BLaER1 (cell line): ENCODE data around the gene CFAP99.
"Not testable (repeated sequence)": the region's sequence is repeated elsewhere in the genome, so short reads cannot be mapped to it uniquely, and the experiment has no call there.

Source experiments
- H3K27ac ChIP-seq: shearing (Covaris generic); formaldehyde crosslinking; 2 replicates; pipeline ENCODE4 v1.8.1; 2022
- H3K27me3 ChIP-seq: shearing (Covaris generic); formaldehyde crosslinking; 2 replicates; pipeline ENCODE4 v1.8.1; 2022
- H3K36me3 ChIP-seq: shearing (Covaris generic); formaldehyde crosslinking; 2 replicates; pipeline ENCODE4 v1.8.1; 2022
- H3K4me1 ChIP-seq: shearing (Covaris generic); formaldehyde crosslinking; 2 replicates; pipeline ENCODE4 v1.8.1; 2022
- H3K4me2 ChIP-seq: shearing (Covaris generic); formaldehyde crosslinking; 2 replicates; pipeline ENCODE4 v1.8.1; 2022
- H3K4me3 ChIP-seq: shearing (Covaris generic); formaldehyde crosslinking; 2 replicates; pipeline ENCODE4 v1.8.1; 2022
- H3K9ac ChIP-seq: shearing (Covaris generic); formaldehyde crosslinking; 2 replicates; pipeline ENCODE4 v1.8.1; 2022
- H3K9me3 ChIP-seq: shearing (Covaris generic); formaldehyde crosslinking; 2 replicates; pipeline ENCODE4 v1.8.1; 2022
- H4K20me1 ChIP-seq: shearing (Covaris generic); formaldehyde crosslinking; 2 replicates; pipeline ENCODE4 v1.8.1; 2022
- Cebpa-rat ChIP-seq: shearing (Covaris generic); IDR thresholded peaks from 2 replicates; pipeline ENCODE4 v1.8.1; 2022

CFAP99 gene

DNA sequence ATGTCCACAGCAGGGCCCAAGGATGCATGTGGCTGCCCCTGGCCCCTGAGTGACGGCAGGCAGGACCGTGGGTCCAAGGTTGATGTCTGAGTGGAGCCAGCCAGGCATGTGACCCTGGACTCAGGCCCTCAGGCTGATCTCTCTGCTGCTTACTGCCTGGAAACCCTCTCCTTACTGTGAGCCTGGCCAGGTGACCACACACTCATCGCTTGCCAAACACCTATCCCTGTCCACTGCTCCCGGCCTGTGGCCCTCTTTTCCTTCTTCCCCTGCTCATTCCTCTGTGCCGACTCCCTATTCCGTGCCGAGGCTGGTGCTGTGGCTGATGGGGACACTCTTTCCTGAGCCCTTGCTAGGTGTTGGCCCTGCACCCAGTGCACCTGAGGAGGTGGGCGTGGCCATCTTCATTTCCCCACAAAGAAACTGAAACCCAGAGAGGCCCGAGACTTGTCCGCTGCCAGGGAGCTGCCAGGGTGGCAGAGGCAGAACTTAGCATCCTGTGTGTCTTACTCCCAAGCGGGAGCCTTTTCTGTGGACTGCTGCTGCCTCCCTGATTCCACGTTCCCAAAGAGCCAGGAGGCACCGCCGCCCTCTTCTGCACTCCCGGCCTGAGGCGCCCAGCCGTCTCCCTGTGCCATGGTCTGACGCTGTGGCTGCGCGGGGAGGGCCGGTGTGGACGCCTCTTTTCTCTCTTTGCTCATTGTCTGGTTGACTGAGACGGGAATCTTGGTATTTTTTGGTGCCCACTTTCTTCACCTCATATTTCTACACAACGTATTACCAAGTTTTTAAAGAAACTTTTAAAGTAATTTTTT, 38.9 kb downstream of the CFAP99 start:
- H3K9me3 ChIP-seq = no peaks in the 10 kb centered on the region
- TF ChIP-seq Cebpa-rat = no peak
- H3K27ac ChIP-seq = no peak overlapping the region
- no peak overlapping the region for H3K9ac ChIP-seq
- no peak overlapping the region for H3K4me2 ChIP-seq
- H4K20me1 ChIP-seq = no peaks in the 10 kb centered on the region
- H3K4me3 ChIP-seq = no peak overlapping the region
- H3K36me3 ChIP-seq = no peaks in the 10 kb centered on the region
- H3K27me3 ChIP-seq = peaks cover 11% of the 10 kb centered on the region
- H3K4me1 ChIP-seq = peaks cover 24% of the 10 kb centered on the region

DNA sequence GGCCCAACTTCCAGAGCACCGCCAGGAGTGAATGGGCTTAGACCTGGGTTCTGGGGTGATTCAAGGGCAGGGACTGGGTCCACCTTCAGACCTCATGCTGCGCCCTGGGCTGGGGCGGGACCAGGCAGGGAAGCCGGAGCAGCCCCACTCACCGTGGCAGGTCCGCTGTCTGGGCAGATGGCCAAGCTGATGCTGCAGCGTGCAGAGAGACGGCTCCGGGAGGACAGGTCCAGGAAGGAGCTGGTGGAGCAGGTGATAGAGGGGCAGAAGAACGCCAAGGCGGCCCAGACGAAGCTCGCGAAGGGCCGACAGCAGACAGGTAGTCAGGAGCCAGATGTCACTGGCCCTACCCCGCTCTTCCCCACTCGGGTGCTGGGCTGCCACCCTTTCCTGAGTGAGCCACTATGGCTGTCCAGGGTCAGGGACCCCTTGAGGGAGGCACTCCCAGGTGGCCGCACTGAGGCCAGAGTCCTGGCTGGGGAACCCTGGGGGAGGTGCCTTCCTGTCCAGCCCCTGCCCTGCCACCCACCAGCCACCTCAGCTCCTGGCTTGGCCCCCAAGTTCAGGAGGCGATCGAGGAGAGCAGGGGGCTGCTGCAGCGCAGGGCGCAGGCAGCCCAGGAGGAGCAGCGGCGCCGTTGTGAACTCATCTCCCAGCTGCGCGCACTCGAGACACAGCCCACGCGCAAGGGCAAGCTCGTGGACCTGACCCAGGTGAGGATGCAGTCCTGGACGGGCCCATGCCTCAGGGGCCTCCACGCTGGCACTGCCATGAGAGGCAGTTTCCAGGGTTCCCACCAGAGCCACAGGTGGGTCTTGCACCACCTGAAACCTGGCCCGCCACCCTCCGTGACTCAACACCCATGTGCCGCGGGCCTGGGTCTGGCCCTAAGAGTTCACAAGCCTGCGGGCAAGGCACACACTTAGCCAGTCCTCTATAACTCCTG, 40.1 kb downstream of the CFAP99 start:
- no peak overlapping the region for H3K4me2 ChIP-seq
- no peak for TF ChIP-seq Cebpa-rat
- peaks cover 20% of the 10 kb centered on the region for H3K27me3 ChIP-seq
- no peak overlapping the region for H3K4me3 ChIP-seq
- no peak overlapping the region for H3K27ac ChIP-seq
- H4K20me1 ChIP-seq = peaks cover 9% of the 10 kb centered on the region
- no peaks in the 10 kb centered on the region for H3K36me3 ChIP-seq
- peaks cover 16% of the 10 kb centered on the region for H3K4me1 ChIP-seq
- H3K9me3 ChIP-seq = no peaks in the 10 kb centered on the region
- H3K9ac ChIP-seq = no peak overlapping the region

DNA sequence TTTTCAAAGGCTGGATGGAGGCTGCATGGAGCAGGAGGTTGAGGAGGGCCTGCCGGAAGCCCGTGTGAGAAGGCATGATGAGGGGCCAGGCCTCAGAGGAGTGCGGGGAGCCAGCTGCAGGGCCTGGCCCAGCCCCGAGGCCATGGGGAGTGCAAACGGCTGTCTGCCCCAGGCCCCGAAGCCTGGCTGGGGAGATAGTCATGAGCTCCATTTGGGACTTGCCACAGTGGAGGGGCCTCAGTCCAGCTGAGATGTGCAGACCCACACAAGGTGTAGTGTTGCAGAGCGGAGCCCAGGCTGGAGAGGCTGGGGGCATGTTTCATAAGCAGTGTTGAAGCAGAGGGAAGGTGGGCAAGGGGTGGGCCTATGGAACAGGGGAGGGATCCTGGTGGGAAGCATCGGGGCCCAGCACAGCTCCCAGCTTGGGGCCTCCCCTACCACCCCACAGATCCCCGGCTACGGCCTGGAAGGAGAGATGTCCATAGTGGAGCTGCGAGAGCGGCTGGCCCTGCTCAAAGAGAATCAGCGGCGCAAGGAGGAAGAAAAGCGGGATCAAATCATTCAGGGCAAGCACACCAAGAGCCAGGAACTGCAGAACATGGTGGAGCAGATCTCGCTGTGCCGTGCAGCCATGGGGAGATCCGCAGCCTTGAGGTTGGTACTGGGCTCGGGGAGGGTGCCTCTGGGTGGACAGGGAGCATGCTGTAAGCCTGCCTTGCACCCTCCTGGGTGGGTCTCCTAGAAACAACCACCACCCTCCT, 41.0 kb downstream of the CFAP99 start:
- Histone ChIP-seq H3K4me1 (peaks cover 12% of the 10 kb centered on the region), H3K9me3 (no peaks in the 10 kb centered on the region), H4K20me1 (peaks cover 9% of the 10 kb centered on the region), H3K27me3 (peaks cover 21% of the 10 kb centered on the region), H3K4me3 (no peak overlapping the region), H3K4me2 (no peak overlapping the region), H3K36me3 (no peaks in the 10 kb centered on the region), H3K9ac (no peak overlapping the region), H3K27ac (no peak overlapping the region)
- no peak for TF ChIP-seq Cebpa-rat

DNA sequence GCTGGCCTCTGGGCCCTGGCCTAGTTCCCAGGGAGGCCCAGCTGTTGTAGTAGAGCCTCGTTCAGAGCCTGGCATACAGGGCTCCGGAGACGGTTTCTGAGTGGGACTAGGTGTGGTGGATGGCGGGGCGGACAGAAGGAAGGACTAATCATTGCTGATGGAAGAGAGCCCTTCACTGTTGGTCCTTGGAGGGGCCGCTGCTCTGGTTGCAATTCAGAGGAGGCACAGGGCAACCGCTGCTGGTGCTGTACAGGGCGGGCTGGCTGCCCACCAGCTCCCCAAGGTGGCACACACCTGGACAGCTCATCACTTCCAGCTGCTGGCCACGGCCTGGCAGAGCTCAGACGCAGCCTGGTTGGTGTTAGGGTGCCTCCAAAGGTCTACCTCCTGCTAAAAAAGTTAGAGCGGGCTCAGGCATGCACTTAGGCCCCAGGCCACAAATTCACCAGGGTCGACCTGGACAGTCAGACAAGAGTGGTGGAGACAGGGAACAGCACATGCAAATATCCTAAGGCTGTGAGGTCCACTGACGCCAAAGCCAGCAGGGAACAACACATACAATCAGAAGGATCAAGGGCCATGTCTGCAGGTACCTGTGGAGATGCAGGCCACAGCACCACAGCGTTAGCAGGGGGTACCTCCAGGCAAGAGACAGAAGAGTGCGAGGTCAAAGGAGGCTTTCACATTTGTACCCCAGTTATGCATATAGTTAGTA, 42.6 kb downstream of the CFAP99 start:
- no peaks in the 10 kb centered on the region for H3K9me3 ChIP-seq

DNA sequence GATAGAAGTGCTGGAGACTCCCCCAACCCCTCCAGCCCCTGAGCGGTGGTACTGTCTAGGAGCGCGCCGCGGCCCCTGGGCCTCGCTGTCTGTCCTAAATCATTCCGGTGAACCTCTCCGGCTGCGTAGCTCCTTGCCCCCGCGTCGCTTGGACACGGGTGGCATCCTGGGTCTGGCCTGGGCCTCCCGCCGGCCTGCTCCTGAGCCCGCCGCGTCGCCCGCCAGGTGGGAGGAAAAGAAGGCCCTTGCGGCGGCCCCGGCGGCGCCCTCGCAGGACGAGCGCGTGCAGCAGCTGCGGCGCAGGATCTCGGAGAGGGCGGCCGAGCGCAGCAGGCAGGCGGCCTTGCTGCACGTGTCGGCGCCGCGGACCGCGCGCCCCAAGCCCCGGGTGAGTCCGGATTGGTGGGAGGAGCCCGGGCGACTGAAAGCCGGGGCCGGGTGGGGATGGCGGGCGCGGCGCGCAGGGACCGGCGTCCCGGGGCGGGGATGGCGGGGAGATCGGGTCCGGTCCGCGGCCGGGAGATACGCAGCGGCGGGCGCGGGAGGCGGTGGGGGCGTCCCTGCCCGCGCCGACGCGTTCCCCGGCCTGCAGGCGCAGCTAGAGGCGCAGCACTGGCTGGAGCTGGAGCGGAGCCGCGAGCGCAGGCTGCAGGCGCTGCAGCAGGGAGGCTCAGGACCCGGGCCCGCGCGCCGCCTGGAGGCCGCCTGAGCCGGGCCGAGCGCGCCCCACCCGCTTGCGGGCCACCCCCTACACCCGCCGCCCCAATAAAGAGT, 43.6 kb downstream of the CFAP99 start:
- H3K27me3 ChIP-seq = peaks cover 21% of the 10 kb centered on the region
- H3K9me3 ChIP-seq = no peaks in the 10 kb centered on the region
- H3K4me2 ChIP-seq = peak overlapping the region; percentile 95
- TF ChIP-seq Cebpa-rat = no peak
- peak overlapping the region; percentile 66 for H3K4me3 ChIP-seq
- H4K20me1 ChIP-seq = peaks cover 9% of the 10 kb centered on the region
- H3K9ac ChIP-seq = peak overlapping the region; percentile 55
- H3K4me1 ChIP-seq = peaks cover 18% of the 10 kb centered on the region
- H3K27ac ChIP-seq = peak overlapping the region; percentile 30; the same call in 1 of the 2 replicates
- H3K36me3 ChIP-seq = no peaks in the 10 kb centered on the region

More for the DNA sequence above, 42.6 kb downstream of the CFAP99 start:
- H3K36me3 ChIP-seq = no peaks in the 10 kb centered on the region
- H3K4me3 ChIP-seq = no peak overlapping the region
- H3K27ac ChIP-seq = no peak overlapping the region
- no peak overlapping the region for H3K9ac ChIP-seq
- peaks cover 21% of the 10 kb centered on the region for H3K27me3 ChIP-seq
- TF ChIP-seq Cebpa-rat = no peak
- peaks cover 9% of the 10 kb centered on the region for H4K20me1 ChIP-seq
- peak overlapping the region; percentile 95 for H3K4me2 ChIP-seq
- H3K4me1 ChIP-seq = peaks cover 12% of the 10 kb centered on the region

DNA sequence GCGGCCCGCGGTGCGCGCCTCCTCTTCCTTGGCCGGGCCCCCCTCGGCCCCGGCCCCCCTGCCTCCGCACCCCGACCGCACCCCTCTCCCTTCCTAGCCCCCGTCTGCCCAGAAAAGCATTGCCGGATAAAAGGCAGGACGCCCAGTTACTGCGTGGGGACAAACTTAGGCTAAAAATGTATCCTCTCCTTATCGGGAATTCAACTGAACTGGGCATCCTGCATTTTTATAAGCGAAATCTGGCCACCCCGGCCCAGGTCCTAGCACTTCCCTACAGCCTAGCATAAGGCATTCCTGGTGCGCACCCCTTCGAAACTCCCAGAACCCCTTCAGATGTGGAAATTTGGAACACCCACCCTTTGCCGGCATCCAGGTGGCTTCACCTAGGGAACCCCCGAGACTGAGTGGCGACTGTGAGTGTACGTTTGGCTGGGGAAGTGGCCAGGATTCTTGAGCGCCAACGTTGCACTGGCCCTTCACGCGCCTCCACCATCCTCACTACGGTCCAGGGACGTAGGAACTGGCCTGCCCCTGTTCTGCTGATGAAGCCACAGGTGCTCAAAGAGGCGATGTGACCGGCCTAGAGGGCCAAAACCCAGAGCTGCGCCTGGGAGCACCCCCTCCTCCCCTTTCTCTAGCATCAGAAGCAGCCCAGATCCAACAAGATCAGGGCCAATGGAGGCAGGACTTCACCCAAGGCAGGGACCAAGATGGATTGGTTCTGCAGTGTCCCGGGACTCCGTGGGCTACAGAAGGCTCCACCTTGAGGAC, 44.4 kb downstream of the CFAP99 start:
- peak overlapping the region; percentile 95 for H3K4me2 ChIP-seq
- peaks cover 21% of the 10 kb centered on the region for H3K27me3 ChIP-seq
- no peaks in the 10 kb centered on the region for H3K36me3 ChIP-seq
- H3K9ac ChIP-seq = 0 out of 2 replicates have a peak overlapping the region, but pooled peaks have one; percentile 55
- H3K4me3 ChIP-seq = peak overlapping the region; percentile 66
- peaks cover 26% of the 10 kb centered on the region for H3K4me1 ChIP-seq
- no peak overlapping the region for H3K27ac ChIP-seq
- no peaks in the 10 kb centered on the region for H3K9me3 ChIP-seq
- no peak for TF ChIP-seq Cebpa-rat
- peaks cover 9% of the 10 kb centered on the region for H4K20me1 ChIP-seq

DNA sequence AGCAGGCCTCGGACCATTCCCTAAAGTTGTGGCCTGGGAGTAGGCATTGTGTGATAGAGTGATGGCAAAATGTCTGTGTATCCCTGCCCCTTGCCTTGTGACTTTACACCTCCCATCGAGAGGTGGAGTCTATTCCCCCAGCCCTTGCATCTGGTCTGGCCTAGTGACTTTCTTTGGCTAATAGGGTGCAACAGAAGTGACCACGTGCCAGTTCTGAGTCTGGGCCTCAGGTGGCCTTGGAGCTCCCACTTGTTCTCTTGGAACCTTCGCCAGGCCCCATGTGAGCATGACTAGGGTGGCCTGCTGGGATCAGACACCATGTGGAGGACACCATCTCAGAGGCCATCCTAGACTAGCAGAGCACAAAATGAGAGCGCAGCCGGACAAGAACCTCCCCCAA, 46.3 kb downstream of the CFAP99 start:
- no peaks in the 10 kb centered on the region for H3K36me3 ChIP-seq
- TF ChIP-seq Cebpa-rat = no peak
- H3K27ac ChIP-seq = no peak overlapping the region

DNA sequence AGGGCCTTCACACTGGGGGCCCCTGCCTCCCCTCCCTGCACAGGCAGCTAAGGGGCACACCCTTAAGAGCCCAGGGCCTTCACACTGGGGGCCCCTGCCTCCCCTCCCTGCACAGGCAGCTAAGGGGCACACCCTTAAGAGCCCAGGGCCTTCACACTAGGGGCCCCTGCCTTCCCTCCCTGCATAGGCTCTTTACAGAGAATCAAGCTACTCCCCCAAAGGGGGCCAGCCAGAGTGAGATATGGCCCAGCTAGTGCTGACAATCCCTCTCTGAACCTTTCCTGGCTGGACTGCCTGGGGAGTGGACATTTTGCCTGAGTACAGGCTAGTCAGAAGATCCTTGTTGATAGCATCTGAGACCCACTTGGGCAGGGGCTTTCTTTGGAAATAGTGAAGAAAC, 46.8 kb downstream of the CFAP99 start:
- not testable (repeated sequence) for H3K9me3 ChIP-seq, H3K4me2 ChIP-seq, H3K27ac ChIP-seq, H3K4me3 ChIP-seq, H3K36me3 ChIP-seq, H3K9ac ChIP-seq
- H4K20me1 ChIP-seq = peaks cover 25% of the 10 kb centered on the region
- peaks cover 21% of the 10 kb centered on the region for H3K27me3 ChIP-seq
- peaks cover 33% of the 10 kb centered on the region for H3K4me1 ChIP-seq

More for the DNA sequence above, 46.3 kb downstream of the CFAP99 start:
- peaks cover 28% of the 10 kb centered on the region for H3K4me1 ChIP-seq
- H3K9me3 ChIP-seq = no peaks in the 10 kb centered on the region
- H3K27me3 ChIP-seq = peaks cover 21% of the 10 kb centered on the region
- H3K9ac ChIP-seq = no peak overlapping the region
- H3K4me3 ChIP-seq = no peak overlapping the region
- H3K4me2 ChIP-seq = no peak overlapping the region
- peaks cover 20% of the 10 kb centered on the region for H4K20me1 ChIP-seq
